CD4-positive, alpha-beta T cell treated with Interleukin-6 for 4 hours (primary cell): ENCODE results near the gene HMGN4.

Source experiments
- DNase-seq: peaks from one replicate; pipeline ENCODE4 v3.0.0-alpha.2; 2020; ENCODE audit warnings: mixed read lengths

Gene HMGN4

GRCh38 chr6:26553264-26553634, 15.1 kb downstream of the HMGN4 start:
- peak; percentile 79 for DNase-seq

- DNase-seq: peak; percentile 82
Observed at GRCh38 chr6:26553635-26554446, 15.7 kb downstream of the HMGN4 start.

- no peak for DNase-seq
Observed at GRCh38 chr6:26554447-26554696, 16.2 kb downstream of the HMGN4 start.

GRCh38 chr6:26554697-26555504, 16.7 kb downstream of the HMGN4 start:
- DNase-seq: peak; percentile 62

GRCh38 chr6:26555505-26556262, 17.5 kb downstream of the HMGN4 start:
- no peak for DNase-seq

- peak; percentile 37 for DNase-seq
Observed at GRCh38 chr6:26556263-26557070, 18.3 kb downstream of the HMGN4 start.

- DNase-seq: no peak
Observed at GRCh38 chr6:26561533-26562466, 23.6 kb downstream of the HMGN4 start.

- DNase-seq: no peak
Observed at GRCh38 chr6:26563488-26563887, 25.3 kb downstream of the HMGN4 start.

- peak; percentile 95 for DNase-seq
Observed at GRCh38 chr6:26568601-26569432, 30.7 kb downstream of the HMGN4 start.

GRCh38 chr6:26569433-26569764, 31.2 kb downstream of the HMGN4 start:
- DNase-seq: no peak

- DNase-seq: no peak
Observed at GRCh38 chr6:26570027-26570809, 32.1 kb downstream of the HMGN4 start.

- peak; percentile 41 for DNase-seq
Observed at GRCh38 chr6:26571592-26572296, 33.6 kb downstream of the HMGN4 start.

- no peak for DNase-seq
Observed at GRCh38 chr6:26575494-26575939, 37.4 kb downstream of the HMGN4 start.

- DNase-seq: no peak
Observed at GRCh38 chr6:26576407-26576843, 38.3 kb downstream of the HMGN4 start.

- peak; percentile 64 for DNase-seq
Observed at GRCh38 chr6:26576929-26577719, 39.0 kb downstream of the HMGN4 start.

- DNase-seq: no peak
Observed at GRCh38 chr6:26577720-26578072, 39.5 kb downstream of the HMGN4 start.

- no peak for DNase-seq
Observed at GRCh38 chr6:26578279-26578678, 40.1 kb downstream of the HMGN4 start.

- no peak for DNase-seq
Observed at GRCh38 chr6:26578741-26579140, 40.6 kb downstream of the HMGN4 start.
